HepG2 (cell line): ENCODE data around the gene STK24. TPM values are rescaled to one million over a fixed set of nuclear protein-coding genes. Genes with fewer than 3 reads are reported as not detected.

ENCODE experiments used
- AHR ChIP-seq: IDR thresholded peaks from 2 replicates; pipeline ENCODE4 v1.6.1; 2018; ENCODE audit warnings: missing genetic modification reagents, missing compliant biosample characterization
- AKAP8 ChIP-seq: sonication (generic); formaldehyde crosslinking; IDR thresholded peaks from 2 replicates; pipeline ENCODE4 v1.5.1; 2020; ENCODE audit warnings: mild to moderate bottlenecking, missing genetic modification reagents
- FOXK2 ChIP-seq: fragments of 450-650 bp; IDR thresholded peaks from 2 replicates; pipeline ENCODE4 v1.6.1; 2016
- GATAD2A ChIP-seq: IDR thresholded peaks from 2 replicates; pipeline ENCODE4 v1.6.1; 2016
- GLMP ChIP-seq: sonication (generic); formaldehyde crosslinking; IDR thresholded peaks from 2 replicates; pipeline ENCODE4 v1.9.0; 2021; ENCODE audit warnings: missing genetic modification reagents, mild to moderate bottlenecking, borderline replicate concordance
- GPBP1L1 ChIP-seq: sonication (generic); formaldehyde crosslinking; IDR thresholded peaks from 2 replicates; pipeline ENCODE4 v1.5.0; 2020; ENCODE audit warnings: mild to moderate bottlenecking, missing genetic modification reagents
- HDAC2 ChIP-seq: sonication (generic); formaldehyde crosslinking; IDR thresholded peaks from 2 replicates; pipeline ENCODE4 v1.4.0; 2020; ENCODE audit warnings: missing genetic modification reagents
- KLF15 ChIP-seq: sonication (generic); formaldehyde crosslinking; IDR thresholded peaks from 2 replicates; pipeline ENCODE4 v1.8.1; 2023; ENCODE audit warnings: borderline replicate concordance, mild to moderate bottlenecking, inconsistent platforms, missing genetic modification reagents, mixed read lengths
- MLXIP ChIP-seq: sonication (generic); formaldehyde crosslinking; IDR thresholded peaks from 2 replicates; pipeline ENCODE4 v1.9.0; 2021; ENCODE audit warnings: missing genetic modification reagents, borderline replicate concordance
- MTA3 ChIP-seq: sonication (generic); formaldehyde crosslinking; IDR thresholded peaks from 2 replicates; pipeline ENCODE4 v1.4.0; 2020; ENCODE audit warnings: missing genetic modification reagents
- NFATC3 ChIP-seq: sonication (generic); formaldehyde crosslinking; IDR thresholded peaks from 2 replicates; pipeline ENCODE4 v1.5.1; 2020; ENCODE audit warnings: mild to moderate bottlenecking, missing genetic modification reagents
- NR2F6 ChIP-seq, 2 experiments: IDR thresholded peaks; 2 replicates each; pipeline ENCODE4 v1.6.1; 2016; ENCODE audit warnings: antibody characterized with exemption in 1 of 2, mild to moderate bottlenecking in 1 of 2
- SAP130 ChIP-seq: IDR thresholded peaks from 2 replicates; pipeline ENCODE4 v1.6.1; 2016; ENCODE audit warnings: low read depth
- SETDB1 ChIP-seq: sonication (generic); formaldehyde crosslinking; IDR thresholded peaks from 2 replicates; pipeline ENCODE4 v1.5.1; 2020; ENCODE audit warnings: missing genetic modification reagents, mild to moderate bottlenecking, borderline replicate concordance
- ZC3H13 ChIP-seq: sonication (generic); formaldehyde crosslinking; IDR thresholded peaks from 2 replicates; pipeline ENCODE4 v1.8.1; 2023; ENCODE audit warnings: mild to moderate bottlenecking, missing genetic modification reagents, moderate library complexity
- ZFP36L1 ChIP-seq: sonication (generic); formaldehyde crosslinking; IDR thresholded peaks from 2 replicates; pipeline ENCODE4 v1.8.0; 2022; ENCODE audit warnings: mild to moderate bottlenecking, missing genetic modification reagents, moderate library complexity
- ZMYM2 ChIP-seq: sonication (generic); formaldehyde crosslinking; IDR thresholded peaks from 2 replicates; pipeline ENCODE4 v1.8.0; 2022; ENCODE audit warnings: mild to moderate bottlenecking, missing genetic modification reagents
- ZNF205 ChIP-seq: IDR thresholded peaks from 2 replicates; pipeline ENCODE4 v1.6.1; 2018; ENCODE audit warnings: missing biosample characterization, missing genetic modification reagents
- ZNF496 ChIP-seq: sonication (generic); formaldehyde crosslinking; IDR thresholded peaks from 2 replicates; pipeline ENCODE4 v1.8.1; 2023; ENCODE audit warnings: mild to moderate bottlenecking, moderate library complexity, missing genetic modification reagents; ENCODE audit not compliant: insufficient replicate concordance
- ZNF513 ChIP-seq: sonication (generic); formaldehyde crosslinking; conservative IDR thresholded peaks from 2 replicates; pipeline ENCODE4 v1.5.0; 2020; ENCODE audit warnings: missing genetic modification reagents
- ZNF7 ChIP-seq: IDR thresholded peaks from 2 replicates; pipeline ENCODE4 v1.6.1; 2016; ENCODE audit warnings: missing biosample characterization, missing genetic modification reagents
- ZSCAN21 ChIP-seq: sonication (generic); formaldehyde crosslinking; IDR thresholded peaks from 2 replicates; pipeline ENCODE4 v1.8.0; 2022; ENCODE audit warnings: mild to moderate bottlenecking, missing genetic modification reagents, moderate library complexity, borderline replicate concordance
- ZSCAN5A ChIP-seq: sonication (generic); formaldehyde crosslinking; IDR thresholded peaks from 2 replicates; pipeline ENCODE4 v1.8.0; 2022; ENCODE audit warnings: mild to moderate bottlenecking, missing genetic modification reagents, borderline replicate concordance
- polyA plus RNA-seq, 8 experiments: library from polyadenylated mRNA; depleted of rRNA in 3 of 8; stranded (reverse) in 7 of 8; unstranded in 1 of 8; fragments of >200 nt; fragmentation: Illumina TruSeq in 4 of 8; extraction: Trizol in 4 of 8; gene quantifications; 2 replicates each; pipeline versions ENCODE4 v1.2.1 to v1.2.3, GENCODE V29; 2011 to 2016; ENCODE audit warnings: low read depth in 4 of 8, missing spikeins in 1 of 8, mixed read lengths in 1 of 8; ENCODE audit not compliant: insufficient read depth in 1 of 8
- total RNA-seq, 5 experiments: library from RNA; depleted of rRNA; stranded (reverse); fragments of >200 nt; fragmentation: Illumina TruSeq; extraction: Trizol; gene quantifications; 2 replicates each; pipeline ENCODE4 v1.2.3, GENCODE V29; 2016; ENCODE audit warnings: low read depth in 1 of 5

Gene STK24
- total and polyA plus RNA-seq, 2 of the 13 experiments (the other 11 are each of a cell fraction or from before 2014, with no cell fraction given), result 51.3 to 73.0 TPM

GRCh38 chr13:98506728-98507230 lies 70.1 kb downstream of the STK24 start (continued):
- TF ChIP-seq MLXIP (peak; percentile 95), HDAC2 (CRISPR knock-in tag) (peak; percentile 94), ZMYM2 (CRISPR knock-in tag) (peak; percentile 87), GLMP (CRISPR knock-in tag) (no peak), NR2F6 (IDR thresholded peaks at IDR 0.05) (peak; percentile 96), NR2F6 (CRISPR knock-in tag; IDR thresholded peaks at IDR 0.05) (peak; percentile 96), MTA3 (CRISPR knock-in tag) (no peak), KLF15 (peak; percentile 64; the same call in 1 of the 2 replicates), ZNF496 (CRISPR knock-in tag) (no peak), NFATC3 (no peak), GPBP1L1 (CRISPR knock-in tag) (no peak), SAP130 (CRISPR knock-in tag) (peak; percentile 91), ZNF205 (peak; percentile 92), SETDB1 (CRISPR knock-in tag) (peak; percentile 73; the same call in 1 of the 2 replicates), ZSCAN21 (CRISPR knock-in tag) (peak; percentile 96), GATAD2A (peak; percentile 92), ZNF7 (CRISPR knock-in tag) (peak; percentile 48; the same call in 1 of the 2 replicates), ZNF513 (CRISPR knock-in tag) (no peak), ZSCAN5A (CRISPR knock-in tag) (0 out of 2 replicates have a peak, but pooled peaks have one; percentile 74), AHR (peak; percentile 93), ZC3H13 (CRISPR knock-in tag) (peak; percentile 89; the same call in 1 of the 2 replicates), FOXK2 (no peak), ZFP36L1 (CRISPR knock-in tag) (peak; percentile 98), AKAP8 (CRISPR knock-in tag) (no peak)
